H9 (cell line): ENCODE measurements around the gene KNG1. TPM values are rescaled to one million over a fixed set of nuclear protein-coding genes. Genes with fewer than 3 reads are reported as not detected.
A peak's percentile ranks its signal among the peaks of the same experiment; 100 is the strongest.

ENCODE experiments used
- DNase-seq: peaks from one replicate; pipeline ENCODE4 v3.0.0-alpha.2; 2017
- H2AFZ ChIP-seq: one replicate; pipeline ENCODE4 v1.6.1; 2013; ENCODE audit warnings: mild to moderate bottlenecking, low read length, control low read depth, moderate library complexity
- H2AK5ac ChIP-seq: 2 replicates; pipeline ENCODE4 v1.6.1; 2013; ENCODE audit warnings: low read length, control low read depth, mixed read lengths; ENCODE audit not compliant: insufficient read length
- H2BK120ac ChIP-seq: one replicate; pipeline ENCODE4 v1.6.1; 2013; ENCODE audit warnings: low read depth, mild to moderate bottlenecking, low read length, control low read depth, inconsistent platforms; ENCODE audit not compliant: poor library complexity, severe bottlenecking
- H2BK12ac ChIP-seq: 2 replicates; pipeline ENCODE4 v1.6.1; 2013; ENCODE audit warnings: low read length, control low read depth, mixed read lengths, low read depth; ENCODE audit not compliant: insufficient read length
- H2BK15ac ChIP-seq: 2 replicates; pipeline ENCODE4 v1.6.1; 2013; ENCODE audit warnings: low read depth, low read length, control low read depth
- H2BK20ac ChIP-seq: one replicate; pipeline ENCODE4 v1.6.1; 2013; ENCODE audit warnings: low read depth, mild to moderate bottlenecking, low read length, control low read depth, inconsistent platforms; ENCODE audit not compliant: poor library complexity, severe bottlenecking
- H2BK5ac ChIP-seq: 2 replicates; pipeline ENCODE4 v1.6.1; 2013; ENCODE audit warnings: low read length, control low read depth, mixed read lengths; ENCODE audit not compliant: insufficient read length
- H3K14ac ChIP-seq: 2 replicates; pipeline ENCODE4 v1.6.1; 2013; ENCODE audit warnings: low read length, control low read depth; ENCODE audit not compliant: insufficient read depth
- H3K18ac ChIP-seq: 2 replicates; pipeline ENCODE4 v1.6.1; 2013; ENCODE audit warnings: low read depth, mild to moderate bottlenecking, mixed read lengths, low read length, control low read depth; ENCODE audit not compliant: insufficient read length
- H3K23ac ChIP-seq: 2 replicates; pipeline ENCODE4 v1.6.1; 2013; ENCODE audit warnings: low read length, control low read depth, mixed read lengths, low read depth; ENCODE audit not compliant: insufficient read length
- H3K23me2 ChIP-seq: 2 replicates; pipeline ENCODE4 v1.6.1; 2013; ENCODE audit warnings: low read depth, mild to moderate bottlenecking, mixed read lengths, low read length, control low read depth; ENCODE audit not compliant: insufficient read length, poor library complexity, severe bottlenecking
- H3K27ac ChIP-seq: 2 replicates; pipeline ENCODE4 v1.5.1; 2013; ENCODE audit warnings: low read length, control low read depth, mixed read lengths, low read depth; ENCODE audit not compliant: insufficient read length
- H3K27me3 ChIP-seq: 2 replicates; pipeline ENCODE4 v1.6.1; 2013; ENCODE audit warnings: low read length, control low read depth, inconsistent platforms; ENCODE audit not compliant: insufficient read depth
- H3K4ac ChIP-seq: 2 replicates; pipeline ENCODE4 v1.6.1; 2013; ENCODE audit warnings: low read depth, mild to moderate bottlenecking, control low read depth, inconsistent platforms, low read length, moderate library complexity
- H3K4me1 ChIP-seq: 2 replicates; pipeline ENCODE4 v1.6.1; 2013; ENCODE audit warnings: low read length, control low read depth, inconsistent platforms; ENCODE audit not compliant: insufficient read depth
- H3K4me2 ChIP-seq: 2 replicates; pipeline ENCODE4 v1.6.1; 2013; ENCODE audit warnings: low read length, control low read depth, mixed read lengths; ENCODE audit not compliant: insufficient read length, insufficient read depth
- H3K56ac ChIP-seq: 2 replicates; pipeline ENCODE4 v1.6.1; 2013; ENCODE audit warnings: low read depth, mild to moderate bottlenecking, mixed read lengths, low read length, control low read depth; ENCODE audit not compliant: insufficient read length
- H3K79me1 ChIP-seq: 2 replicates; pipeline ENCODE4 v1.6.1; 2013; ENCODE audit warnings: low read depth, mild to moderate bottlenecking, moderate library complexity, low read length, control low read depth, inconsistent platforms; ENCODE audit not compliant: insufficient read depth, poor library complexity, severe bottlenecking
- H3K79me2 ChIP-seq: 2 replicates; pipeline ENCODE4 v1.6.1; 2013; ENCODE audit warnings: low read length, control low read depth, inconsistent platforms; ENCODE audit not compliant: insufficient read depth
- H3K9ac ChIP-seq: 2 replicates; pipeline ENCODE4 v1.6.1; 2013; ENCODE audit warnings: low read length, control low read depth, mixed read lengths; ENCODE audit not compliant: insufficient read length; ENCODE audit errors: extremely low read depth
- H3K9me3 ChIP-seq: one replicate; pipeline ENCODE4 v1.6.1; 2013; ENCODE audit warnings: low read depth, low read length, inconsistent platforms; ENCODE audit not compliant: control insufficient read depth
- H3T11ph ChIP-seq: one replicate; pipeline ENCODE4 v1.6.1; 2013; ENCODE audit warnings: mild to moderate bottlenecking, low read length, control low read depth, inconsistent platforms
- H4K20me1 ChIP-seq: one replicate; pipeline ENCODE4 v1.6.1; 2013; ENCODE audit not compliant: control insufficient read depth, insufficient read length, insufficient read depth
- H4K5ac ChIP-seq: 2 replicates; pipeline ENCODE4 v1.6.1; 2013; ENCODE audit warnings: low read depth, mild to moderate bottlenecking, mixed read lengths, low read length, control low read depth; ENCODE audit not compliant: insufficient read length
- H4K8ac ChIP-seq: replicated peaks from 2 replicates; pipeline ENCODE4 v1.6.1; 2013; ENCODE audit warnings: low read length, control low read depth, mixed read lengths, low read depth; ENCODE audit not compliant: insufficient read length
- H4K91ac ChIP-seq: 2 replicates; pipeline ENCODE4 v1.6.1; 2013; ENCODE audit warnings: low read depth, mild to moderate bottlenecking, moderate library complexity, mixed read lengths, low read length, control low read depth; ENCODE audit not compliant: insufficient read length
- H3K27ac Mint-ChIP-seq, 3 experiments: 2 replicates in 2 of 3; 3 replicates in 1 of 3; pipeline ENCODE4 v1.8.0; 2020 to 2021; ENCODE audit warnings: mixed read lengths in 3 of 3, mild to moderate bottlenecking in 1 of 3, moderate library complexity in 1 of 3
- H3K27me3 Mint-ChIP-seq: 2 replicates; pipeline ENCODE4 v1.8.0; 2021; ENCODE audit warnings: low read depth, mild to moderate bottlenecking, moderate library complexity, mixed read lengths
- H3K36me3 Mint-ChIP-seq, 3 experiments: 2 replicates in 2 of 3; 3 replicates in 1 of 3; pipeline ENCODE4 v1.8.0; 2020 to 2021; ENCODE audit warnings: low read depth in 3 of 3, mixed read lengths in 3 of 3; ENCODE audit not compliant: insufficient read depth in 1 of 3
- H3K4me1 Mint-ChIP-seq, 2 experiments: 2 replicates each; pipeline ENCODE4 v1.8.0; 2020; ENCODE audit warnings: mixed read lengths in 2 of 2
- H3K4me3 Mint-ChIP-seq, 2 experiments: 2 replicates in 1 of 2; 3 replicates in 1 of 2; pipeline ENCODE4 v1.8.0; 2020 to 2021; ENCODE audit warnings: mild to moderate bottlenecking in 2 of 2, mixed read lengths in 2 of 2, moderate library complexity in 1 of 2
- H3K9me3 Mint-ChIP-seq, 2 experiments: 2 replicates in 1 of 2; 3 replicates in 1 of 2; pipeline ENCODE4 v1.8.0; 2020; ENCODE audit warnings: mild to moderate bottlenecking in 2 of 2, mixed read lengths in 2 of 2, moderate library complexity in 1 of 2
- WGBS: extraction: QIAGEN DNeasy Blood & Tissue Kit; methylation state at CpG from one replicate; pipeline ENCODE4 v1.1.7; 2013; ENCODE audit warnings: missing lambda C conversion rate, low lambda C conversion rate, mixed read lengths; ENCODE audit not compliant: insufficient read length; ENCODE audit errors: extremely low coverage; 5-methylcytosine and 5-hydroxymethylcytosine counted together
- total RNA-seq: library from RNA; stranded (reverse); gene quantifications from 2 replicates; pipeline ENCODE4 v1.2.1, GENCODE V29; 2021
- TF ChIP-seq, protein P1 (sequence below): fragments of 200-600 bp; sonication (generic); conservative IDR thresholded peaks from 3 replicates; pipeline ENCODE4 v1.8.0; 2021; ENCODE audit warnings: antibody characterized with exemption, mild to moderate bottlenecking

KNG1 gene
- total RNA-seq, 1 experiment from 2014 or later = not detected

DNA sequence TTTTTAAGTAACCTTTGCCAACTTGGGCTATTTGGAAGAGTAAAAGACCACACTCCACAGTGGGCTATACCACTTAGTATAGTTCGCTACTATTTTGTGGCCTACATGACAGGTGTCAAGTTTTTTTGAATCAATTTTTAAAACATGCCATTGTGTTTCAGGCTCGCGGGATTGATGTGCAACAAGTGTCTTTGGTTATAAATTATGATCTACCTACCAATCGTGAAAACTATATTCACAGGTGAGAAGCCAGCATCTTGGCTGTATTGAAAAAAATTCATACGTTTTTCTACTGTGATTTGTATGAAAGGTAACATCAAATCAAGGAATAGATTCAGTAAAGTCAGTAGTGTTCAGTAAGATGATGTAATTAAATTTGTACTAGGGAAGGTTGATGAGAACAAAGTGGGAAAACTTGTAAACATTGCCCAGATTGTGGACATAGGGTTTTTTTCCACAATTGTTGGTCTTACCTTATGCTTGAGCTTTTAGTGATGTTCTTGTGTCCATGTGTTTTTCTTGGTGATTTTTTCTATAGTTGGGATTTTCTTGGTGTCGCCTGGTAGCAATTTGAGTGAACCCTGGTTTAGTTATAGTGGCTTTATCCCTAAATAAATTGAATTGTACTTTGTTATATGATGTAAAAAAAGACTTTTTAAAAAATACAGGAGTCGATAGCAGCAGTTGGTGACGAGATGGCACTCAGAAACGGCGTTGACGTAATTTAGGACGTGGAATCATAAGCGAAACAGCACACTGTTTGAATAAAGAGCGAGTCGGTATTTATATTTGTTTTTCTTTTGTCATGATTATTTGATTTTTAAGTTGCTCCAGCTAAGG lies 70.7 kb downstream of the KNG1 start:
- no peak overlapping the region for H2BK120ac ChIP-seq
- no peak overlapping the region for H2BK15ac ChIP-seq
- H3K27me3 ChIP-seq = no peaks in the 10 kb centered on the region
- H3K36me3 Mint-ChIP-seq = peaks cover 64 to 89% (median 78%) of the 10 kb centered on the region in 3 experiments
- no peak overlapping the region for H3K14ac ChIP-seq
- DNase-seq = no peak
- H3K56ac ChIP-seq = no peak overlapping the region
- no peak overlapping the region for H2BK20ac ChIP-seq
- no peak overlapping the region for H2AK5ac ChIP-seq
- no peaks in the 10 kb centered on the region for H3K9me3 ChIP-seq
- no peak overlapping the region for H3K9ac ChIP-seq
- peaks cover 5% of the 10 kb centered on the region; the same call in 1 of the 2 replicates for H3K27me3 Mint-ChIP-seq
- no peak overlapping the region for H3K4ac ChIP-seq
- peaks cover 11% of the 10 kb centered on the region in 2 experiments for H3K9me3 Mint-ChIP-seq
- no peak overlapping the region for H4K5ac ChIP-seq
- no peak overlapping the region for H3T11ph ChIP-seq
- H3K4me1 ChIP-seq = no peaks in the 10 kb centered on the region
- H3K27ac Mint-ChIP-seq = peak overlapping the region in 1 of 3 experiments; percentile 100; a peak in 2 of 7 replicates
- no peak overlapping the region for H3K27ac ChIP-seq
- H2AFZ ChIP-seq = no peak overlapping the region
- H4K8ac ChIP-seq = no peak overlapping the region
- H3K4me2 ChIP-seq = peak overlapping the region; percentile 93
- no peak overlapping the region for H2BK12ac ChIP-seq
- H3K23me2 ChIP-seq = peaks cover 6% of the 10 kb centered on the region
- H3K79me1 ChIP-seq = no peaks in the 10 kb centered on the region
- peaks cover 20% of the 10 kb centered on the region; the same call in 1 of the 2 replicates for H3K79me2 ChIP-seq
- H4K20me1 ChIP-seq = no peaks in the 10 kb centered on the region
- H3K18ac ChIP-seq = no peak overlapping the region
- H4K91ac ChIP-seq = no peak overlapping the region
- WGBS = 100% methylated on average over 7 of the region's 15 CpGs
- H3K4me1 Mint-ChIP-seq = peaks cover 11 to 26% of the 10 kb centered on the region in 2 experiments
- TF ChIP-seq, protein P1, sequence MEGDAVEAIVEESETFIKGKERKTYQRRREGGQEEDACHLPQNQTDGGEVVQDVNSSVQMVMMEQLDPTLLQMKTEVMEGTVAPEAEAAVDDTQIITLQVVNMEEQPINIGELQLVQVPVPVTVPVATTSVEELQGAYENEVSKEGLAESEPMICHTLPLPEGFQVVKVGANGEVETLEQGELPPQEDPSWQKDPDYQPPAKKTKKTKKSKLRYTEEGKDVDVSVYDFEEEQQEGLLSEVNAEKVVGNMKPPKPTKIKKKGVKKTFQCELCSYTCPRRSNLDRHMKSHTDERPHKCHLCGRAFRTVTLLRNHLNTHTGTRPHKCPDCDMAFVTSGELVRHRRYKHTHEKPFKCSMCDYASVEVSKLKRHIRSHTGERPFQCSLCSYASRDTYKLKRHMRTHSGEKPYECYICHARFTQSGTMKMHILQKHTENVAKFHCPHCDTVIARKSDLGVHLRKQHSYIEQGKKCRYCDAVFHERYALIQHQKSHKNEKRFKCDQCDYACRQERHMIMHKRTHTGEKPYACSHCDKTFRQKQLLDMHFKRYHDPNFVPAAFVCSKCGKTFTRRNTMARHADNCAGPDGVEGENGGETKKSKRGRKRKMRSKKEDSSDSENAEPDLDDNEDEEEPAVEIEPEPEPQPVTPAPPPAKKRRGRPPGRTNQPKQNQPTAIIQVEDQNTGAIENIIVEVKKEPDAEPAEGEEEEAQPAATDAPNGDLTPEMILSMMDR = no peak
- no peak overlapping the region for H2BK5ac ChIP-seq
- peak overlapping the region; percentile 64 to 99; a peak in 4 of 5 replicates for H3K4me3 Mint-ChIP-seq
- no peak overlapping the region for H3K23ac ChIP-seq
